RWPE2 (cell line): ENCODE data around the gene MAP4K5.

Experiments used
- ATAC-seq: fragments of 200-7000 bp; cut with Tn5 transposase; 3 replicates; pipeline ENCODE4 v1.9.1; 2021; ENCODE audit warnings: low read depth
- DNase-seq: peaks from one replicate; pipeline ENCODE4 v3.0.0-alpha.2; 2020; ENCODE audit warnings: low spot score
- H3K27ac ChIP-seq: fragments of 450-650 bp; 2 replicates; pipeline ENCODE4 v1.5.1; 2017; ENCODE audit warnings: mild to moderate bottlenecking; ENCODE audit not compliant: poor library complexity, severe bottlenecking
- H3K27me3 ChIP-seq: fragments of 250-450 bp; sonication (Bioruptor Pico); 2 replicates; pipeline ENCODE4 v1.5.1; 2021; ENCODE audit warnings: mild to moderate bottlenecking, moderate library complexity; ENCODE audit not compliant: insufficient read depth, poor library complexity, severe bottlenecking
- H3K36me3 ChIP-seq: fragments of 250-450 bp; sonication (Bioruptor Pico); 2 replicates; pipeline ENCODE4 v1.5.1; 2020; ENCODE audit warnings: low read depth, mild to moderate bottlenecking, moderate library complexity
- H3K4me1 ChIP-seq: fragments of 250-450 bp; sonication (Bioruptor Pico); 2 replicates; pipeline ENCODE4 v1.5.1; 2021; ENCODE audit warnings: mild to moderate bottlenecking, moderate library complexity; ENCODE audit not compliant: insufficient read depth, poor library complexity, severe bottlenecking
- H3K4me3 ChIP-seq: fragments of 250-450 bp; sonication (Bioruptor Pico); 2 replicates; pipeline ENCODE4 v1.5.1; 2021; ENCODE audit warnings: mild to moderate bottlenecking, moderate library complexity; ENCODE audit not compliant: severe bottlenecking
- H3K9me3 ChIP-seq: fragments of 250-450 bp; sonication (Bioruptor Pico); 2 replicates; pipeline ENCODE4 v1.5.1; 2021; ENCODE audit warnings: mild to moderate bottlenecking, moderate library complexity; ENCODE audit not compliant: severe bottlenecking
- TF ChIP-seq, protein P1 (sequence below): fragments of 450-650 bp; IDR thresholded peaks from one replicate; pipeline ENCODE4 v1.5.1; 2017; ENCODE audit warnings: mild to moderate bottlenecking, moderate library complexity; ENCODE audit not compliant: poor library complexity, severe bottlenecking

Gene MAP4K5

DNA sequence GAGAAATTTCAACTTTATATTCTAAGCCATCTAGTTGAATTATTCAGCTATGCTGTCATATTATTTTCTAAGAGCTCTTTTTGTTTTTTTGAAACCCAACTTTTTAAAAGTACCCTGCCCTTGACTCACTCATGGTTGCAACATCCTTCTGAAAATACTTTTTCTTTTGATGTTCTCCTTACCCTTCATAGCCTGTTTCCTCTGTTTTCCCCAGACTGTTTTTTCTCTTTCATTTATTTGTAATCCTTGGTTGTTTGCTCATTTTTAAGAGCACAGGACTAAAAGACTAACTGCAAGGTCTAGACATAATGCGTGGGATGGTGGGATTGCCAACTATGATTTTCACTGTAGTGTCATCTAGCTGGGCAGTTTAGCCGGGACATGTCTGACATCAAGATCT, 114.5 kb downstream of the MAP4K5 start:
- H3K4me1 ChIP-seq = no peaks in the 10 kb centered on the region
- no peak for DNase-seq
- no peaks in the 10 kb centered on the region for H3K9me3 ChIP-seq
- H3K36me3 ChIP-seq = peaks cover 53% of the 10 kb centered on the region
- ATAC-seq = no peak
- TF ChIP-seq, protein P1, sequence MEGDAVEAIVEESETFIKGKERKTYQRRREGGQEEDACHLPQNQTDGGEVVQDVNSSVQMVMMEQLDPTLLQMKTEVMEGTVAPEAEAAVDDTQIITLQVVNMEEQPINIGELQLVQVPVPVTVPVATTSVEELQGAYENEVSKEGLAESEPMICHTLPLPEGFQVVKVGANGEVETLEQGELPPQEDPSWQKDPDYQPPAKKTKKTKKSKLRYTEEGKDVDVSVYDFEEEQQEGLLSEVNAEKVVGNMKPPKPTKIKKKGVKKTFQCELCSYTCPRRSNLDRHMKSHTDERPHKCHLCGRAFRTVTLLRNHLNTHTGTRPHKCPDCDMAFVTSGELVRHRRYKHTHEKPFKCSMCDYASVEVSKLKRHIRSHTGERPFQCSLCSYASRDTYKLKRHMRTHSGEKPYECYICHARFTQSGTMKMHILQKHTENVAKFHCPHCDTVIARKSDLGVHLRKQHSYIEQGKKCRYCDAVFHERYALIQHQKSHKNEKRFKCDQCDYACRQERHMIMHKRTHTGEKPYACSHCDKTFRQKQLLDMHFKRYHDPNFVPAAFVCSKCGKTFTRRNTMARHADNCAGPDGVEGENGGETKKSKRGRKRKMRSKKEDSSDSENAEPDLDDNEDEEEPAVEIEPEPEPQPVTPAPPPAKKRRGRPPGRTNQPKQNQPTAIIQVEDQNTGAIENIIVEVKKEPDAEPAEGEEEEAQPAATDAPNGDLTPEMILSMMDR = no peak
- no peak overlapping the region for H3K4me3 ChIP-seq
- no peaks in the 10 kb centered on the region for H3K27me3 ChIP-seq
- H3K27ac ChIP-seq = no peak overlapping the region

DNA sequence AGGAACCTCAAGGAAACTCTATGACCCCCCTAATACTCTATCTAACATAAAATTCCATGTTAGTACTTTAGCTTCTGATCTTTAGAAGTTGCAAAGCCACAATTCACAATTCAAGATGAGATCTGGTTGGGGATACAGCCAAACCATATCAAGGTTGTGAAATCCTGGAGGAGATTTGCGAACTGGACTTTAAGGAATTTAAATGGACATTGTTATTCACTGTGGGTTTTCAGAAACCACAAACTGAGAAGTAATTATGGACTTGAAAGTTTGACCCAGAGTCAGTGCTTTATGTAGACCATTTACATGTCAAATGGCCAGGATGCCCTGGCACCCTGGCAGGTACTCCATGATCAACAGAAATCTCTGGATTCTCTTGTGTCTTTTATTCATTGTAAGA, 121.4 kb downstream of the MAP4K5 start:
- ATAC-seq (0 out of 3 replicates have a peak, but pooled peaks have one; percentile 8), DNase-seq (no peak)
- no peaks in the 10 kb centered on the region for H3K27me3 ChIP-seq
- no peaks in the 10 kb centered on the region for H3K36me3 ChIP-seq
- TF ChIP-seq, protein P1 = no peak
- no peak overlapping the region for H3K4me3 ChIP-seq
- H3K27ac ChIP-seq = no peak overlapping the region
- no peaks in the 10 kb centered on the region for H3K9me3 ChIP-seq
- no peaks in the 10 kb centered on the region for H3K4me1 ChIP-seq

DNA sequence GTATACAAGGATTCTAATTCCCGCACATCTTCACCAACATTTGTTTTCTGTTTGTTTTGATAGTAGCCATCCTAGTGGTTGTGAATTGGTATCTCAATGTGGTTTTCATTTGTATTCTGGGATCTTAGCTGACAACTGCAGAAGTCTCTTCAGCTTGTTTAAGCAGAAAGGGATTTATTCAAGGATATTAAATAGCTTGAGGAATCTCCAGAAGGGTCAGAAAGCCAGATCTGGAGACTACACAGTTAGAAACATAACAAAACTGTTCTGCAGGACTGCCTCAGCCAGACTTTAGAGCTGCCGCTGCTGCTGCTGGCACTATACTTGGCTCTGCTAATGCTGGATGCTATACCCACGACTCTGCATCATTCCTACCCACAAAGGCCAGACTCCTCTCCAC, 122.3 kb downstream of the MAP4K5 start:
- TF ChIP-seq, protein P1 = no peak
- H3K4me1 ChIP-seq = no peaks in the 10 kb centered on the region
- no peak overlapping the region for H3K27ac ChIP-seq
- H3K4me3 ChIP-seq = no peak overlapping the region
- H3K9me3 ChIP-seq = no peaks in the 10 kb centered on the region
- DNase-seq (no peak), ATAC-seq (peak; percentile 28; the same call in 1 of the 3 replicates)
- no peaks in the 10 kb centered on the region for H3K36me3 ChIP-seq
- H3K27me3 ChIP-seq = no peaks in the 10 kb centered on the region

DNA sequence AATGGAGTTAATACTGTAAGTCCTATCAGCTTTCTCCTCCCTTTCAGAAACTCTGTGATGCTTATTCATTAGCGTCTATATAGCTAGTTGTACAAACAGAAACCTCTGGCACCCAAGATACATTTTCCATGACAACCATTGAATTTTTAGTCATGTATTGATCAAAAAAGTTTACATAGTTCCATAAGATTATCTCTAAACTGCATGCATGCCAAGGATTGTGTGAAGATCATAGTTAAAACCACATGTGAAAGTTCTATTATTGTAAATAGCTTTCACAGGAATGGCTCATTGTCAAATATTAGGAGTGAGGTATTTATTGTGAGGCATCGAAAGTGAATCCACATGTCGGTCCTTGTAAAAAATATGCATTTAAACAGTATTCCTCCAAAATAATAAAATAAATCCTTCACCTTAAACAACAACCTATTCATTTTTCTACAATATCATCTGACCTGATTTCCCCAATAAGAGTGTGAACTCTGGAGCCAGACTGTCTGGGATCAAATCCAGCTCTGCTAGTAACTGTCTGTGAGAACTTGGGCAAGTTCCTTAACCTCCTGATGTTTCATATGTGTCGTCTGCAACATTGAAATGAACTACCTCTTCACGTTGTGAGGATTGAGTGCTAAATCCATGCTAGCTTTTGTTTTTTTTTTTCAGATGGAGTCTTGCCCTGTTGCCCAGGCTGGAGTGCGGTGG, 125.1 kb downstream of the MAP4K5 start:
- DNase-seq (no peak), ATAC-seq (no peak)
- TF ChIP-seq, protein P1 = no peak
- H3K9me3 ChIP-seq = no peaks in the 10 kb centered on the region
- H3K4me1 ChIP-seq = no peaks in the 10 kb centered on the region
- H3K27ac ChIP-seq = no peak overlapping the region
- no peak overlapping the region for H3K4me3 ChIP-seq
- no peaks in the 10 kb centered on the region for H3K36me3 ChIP-seq
- no peaks in the 10 kb centered on the region for H3K27me3 ChIP-seq

DNA sequence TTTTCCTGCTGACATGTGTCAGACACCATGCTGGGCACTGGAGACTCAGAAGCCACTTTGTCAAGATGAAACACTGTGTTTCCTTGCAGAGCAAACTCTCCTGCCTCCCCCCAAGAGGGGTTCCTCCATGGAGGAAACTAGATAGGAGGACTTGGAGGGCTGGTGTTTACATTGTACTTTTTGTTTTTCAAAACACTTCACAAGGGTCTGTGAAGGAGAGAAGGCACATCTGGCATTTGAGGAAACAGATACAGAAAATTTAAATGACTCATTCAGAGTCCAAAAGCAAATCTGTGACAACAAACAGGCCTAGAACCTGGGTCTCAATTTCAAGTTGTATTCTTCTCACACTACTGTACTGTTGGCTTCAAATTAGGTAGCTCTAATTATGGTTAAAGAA, 128.9 kb downstream of the MAP4K5 start:
- ATAC-seq (no peak), DNase-seq (no peak)
- H3K4me3 ChIP-seq = no peak overlapping the region
- no peaks in the 10 kb centered on the region for H3K4me1 ChIP-seq
- H3K36me3 ChIP-seq = no peaks in the 10 kb centered on the region
- no peak overlapping the region for H3K27ac ChIP-seq
- TF ChIP-seq, protein P1 = no peak
- H3K9me3 ChIP-seq = no peaks in the 10 kb centered on the region
- no peaks in the 10 kb centered on the region for H3K27me3 ChIP-seq
